GM08714 (cell line): Measurements from ENCODE around the gene SEMA4B.
"Not testable (repeated sequence)": the region's sequence is repeated elsewhere in the genome, so short reads cannot be mapped to it uniquely, and the experiment has no call there.

Experiments
- H3K4me3 ChIP-seq: fragments of 200-500 bp; sonication (Bioruptor generic); 2 replicates; pipeline ENCODE4 v1.5.1; 2014; ENCODE audit warnings: mild to moderate bottlenecking, low read length, inconsistent platforms
- ZNF274 ChIP-seq: IDR thresholded peaks from 2 replicates; pipeline ENCODE4 v1.6.1; 2012; ENCODE audit warnings: mild to moderate bottlenecking, low read depth, low read length

The SEMA4B gene

GRCh38 chr15:90262426-90262825 lies 61.3 kb downstream of the SEMA4B start:
- no peak for TF ChIP-seq ZNF274
- H3K4me3 ChIP-seq = no peak overlapping the region

- peak overlapping the region; percentile 74 for H3K4me3 ChIP-seq
These were observed 63.5 kb downstream of the SEMA4B start for GRCh38 chr15:90264671-90265070.

GRCh38 chr15:90265271-90266060 lies 64.3 kb downstream of the SEMA4B start, which contains the start of gene NGRN:
Gene NGRN (plus strand): TSS chr15:90265672. CDS start chr15:90265713, 41 bp downstream.
- no peak for TF ChIP-seq ZNF274
- peak within 1 kb of the TSS; percentile 74 for H3K4me3 ChIP-seq

More at GRCh38 chr15:90264671-90265070, 63.5 kb downstream of the SEMA4B start:
- no peak for TF ChIP-seq ZNF274

GRCh38 chr15:90266061-90266431 lies 64.9 kb downstream of the SEMA4B start:
- peak overlapping the region; percentile 74 for H3K4me3 ChIP-seq
- no peak for TF ChIP-seq ZNF274

- H3K4me3 ChIP-seq = peak overlapping the region; percentile 74
- no peak for TF ChIP-seq ZNF274
These were observed 65.4 kb downstream of the SEMA4B start for GRCh38 chr15:90266485-90266884.

GRCh38 chr15:90268415-90268814 lies 67.3 kb downstream of the SEMA4B start:
- H3K4me3 ChIP-seq = no peak overlapping the region
- TF ChIP-seq ZNF274 = no peak

GRCh38 chr15:90270502-90271150 lies 69.5 kb downstream of the SEMA4B start:
- H3K4me3 ChIP-seq = no peak overlapping the region
- no peak for TF ChIP-seq ZNF274

- TF ChIP-seq ZNF274 = no peak
- H3K4me3 ChIP-seq = no peak overlapping the region
These were observed 70.5 kb downstream of the SEMA4B start for GRCh38 chr15:90271459-90272166.

GRCh38 chr15:90278467-90278866 lies 77.3 kb downstream of the SEMA4B start:
- H3K4me3 ChIP-seq = not testable (repeated sequence)
